NCI-H345 treated with DMSO at 0.1 percent for 48 hours (cell line): ENCODE results near the gene SNF8.

Experiments
- DNase-seq: peaks from one replicate; lab custom pipeline; 2025; ENCODE audit not compliant: unreplicated experiment; lab: John Stamatoyannopoulos, UW

The SNF8 gene

DNA sequence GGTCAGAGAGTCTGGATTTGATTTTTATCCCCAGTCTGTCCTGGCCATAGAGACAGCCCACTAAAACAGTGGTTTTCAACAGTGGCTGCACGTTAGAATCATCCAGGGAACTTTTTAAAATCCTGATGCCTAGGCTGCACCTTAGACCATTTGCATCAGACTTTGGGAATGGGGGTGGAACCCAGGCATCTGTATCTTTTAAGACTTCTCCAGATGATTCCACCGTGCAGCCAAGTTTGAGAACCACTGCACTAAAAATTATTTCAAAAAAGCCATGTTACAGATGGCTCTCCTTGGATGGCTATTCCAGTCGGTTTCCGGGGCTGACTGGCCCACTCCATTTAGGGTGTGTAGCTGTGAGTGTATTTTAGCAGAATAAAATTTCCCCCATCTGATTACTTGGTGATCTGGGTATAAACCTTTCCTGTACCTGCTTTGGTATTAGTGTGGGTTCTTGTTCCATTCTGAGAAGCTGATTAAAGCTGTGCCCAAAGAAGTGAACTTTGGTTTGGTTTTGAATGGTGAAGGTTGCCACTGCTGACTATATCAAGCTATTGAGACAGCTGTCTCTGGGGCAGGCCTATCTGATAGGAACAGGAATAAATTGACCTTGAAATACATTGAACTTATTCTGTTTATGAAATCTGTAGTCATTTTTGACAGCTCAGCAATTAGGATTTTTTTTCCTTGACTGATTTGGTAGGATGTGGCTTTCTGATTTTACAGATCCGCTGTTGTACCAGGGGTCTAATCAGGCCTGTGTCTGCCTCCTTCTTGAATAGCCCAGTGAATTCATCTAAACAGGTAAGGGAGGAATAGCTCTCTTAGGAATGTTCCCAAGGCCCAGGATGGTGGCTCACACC is 50.8 kb downstream of the SNF8 start:
- DNase-seq, result no peak

DNA sequence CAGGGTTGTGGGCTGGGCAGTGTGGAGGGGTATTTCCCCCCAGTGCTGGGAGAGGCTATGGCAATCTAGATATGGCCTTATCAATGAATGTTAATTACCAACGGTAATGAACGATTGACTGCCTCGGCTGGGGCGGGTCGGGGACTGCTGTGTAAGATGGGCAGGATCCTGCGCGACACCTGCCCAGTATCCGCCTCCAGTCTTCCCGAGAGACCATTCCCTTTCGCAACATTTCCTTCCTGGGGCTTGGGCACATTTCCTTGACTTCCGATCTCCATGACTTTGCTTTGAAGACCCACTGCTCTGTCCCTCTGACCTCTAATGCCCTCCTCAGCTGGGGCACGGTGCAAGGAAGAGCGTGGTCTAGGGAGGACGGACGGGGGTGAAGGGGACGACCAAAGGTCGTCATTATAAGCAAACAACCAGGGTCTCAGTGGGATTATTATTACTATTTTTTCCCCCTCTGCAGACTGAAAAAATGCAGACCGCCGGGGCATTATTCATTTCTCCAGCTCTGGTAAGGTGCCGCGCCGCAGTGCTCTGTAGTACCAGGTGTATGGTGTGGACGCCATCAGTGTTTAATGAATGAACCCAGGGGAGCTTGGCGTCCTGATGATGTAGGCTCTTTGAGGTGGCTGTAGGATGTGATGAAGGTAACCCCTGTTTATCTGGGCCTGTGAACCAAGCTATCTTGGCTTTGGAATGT is 51.5 kb downstream of the SNF8 start:
- no peak for DNase-seq

DNA sequence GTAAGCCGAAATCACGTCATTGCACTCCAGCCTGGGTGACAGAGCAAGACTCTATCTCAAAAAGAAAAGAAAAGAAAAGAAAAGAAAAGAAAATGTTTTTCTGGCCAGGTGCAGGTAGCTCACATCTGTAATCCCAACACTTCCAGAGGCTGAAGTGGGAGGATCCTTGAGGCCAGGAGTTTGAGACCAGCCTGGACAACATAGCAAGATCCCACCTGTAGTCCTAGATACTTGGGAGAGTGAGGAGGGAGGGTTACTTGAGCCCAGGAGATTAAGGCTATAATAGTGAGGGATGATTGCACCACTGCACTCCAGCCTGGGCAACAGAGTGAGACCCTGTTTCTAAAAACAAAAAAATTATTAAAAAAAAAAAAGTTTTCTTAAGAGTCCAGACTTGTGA is 54.6 kb downstream of the SNF8 start:
- no peak for DNase-seq

DNA sequence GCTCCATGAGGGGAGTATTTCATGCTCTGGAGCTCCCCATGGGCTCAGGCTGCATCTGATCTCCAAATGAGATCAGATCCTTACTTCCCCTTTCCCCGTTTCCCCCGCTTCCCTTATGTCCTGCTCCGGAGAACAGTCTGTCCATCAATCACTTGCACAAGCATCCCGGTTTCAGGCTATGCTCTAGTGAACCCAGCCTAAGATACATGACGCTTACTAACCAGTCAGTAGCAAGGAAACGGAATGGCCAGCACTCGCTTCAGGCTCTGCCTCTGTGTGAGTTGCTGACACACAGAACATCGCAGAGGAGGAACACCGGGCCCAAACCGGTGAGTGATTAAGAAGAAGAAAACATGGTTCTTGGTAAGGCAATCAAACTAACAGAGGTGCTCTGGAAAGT is 61.5 kb downstream of the SNF8 start:
- no peak for DNase-seq

DNA sequence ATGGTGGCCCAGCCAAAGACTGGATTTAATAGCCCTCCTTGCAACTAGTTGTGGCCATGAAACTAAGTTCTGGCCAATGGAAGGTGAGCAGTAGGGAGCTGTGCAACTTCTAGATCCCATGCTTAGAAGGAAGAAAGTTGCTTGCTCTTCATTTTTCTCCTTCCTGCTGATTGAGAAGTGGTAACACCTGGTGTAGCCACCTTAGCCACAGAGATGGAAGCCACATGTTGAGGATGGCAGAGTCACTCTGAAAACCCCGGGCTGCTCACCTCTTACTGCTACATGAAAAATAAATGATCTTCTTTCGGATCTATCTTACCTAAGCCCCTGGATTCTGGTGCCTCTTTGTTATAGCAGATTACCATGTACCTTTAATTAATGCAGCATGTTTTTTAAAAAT is 62.4 kb downstream of the SNF8 start:
- DNase-seq, result no peak
